GM21825 (cell line): ENCODE measurements around the gene KMT2A.
A peak's percentile ranks its signal among the peaks of the same experiment; 100 is the strongest.
"Not testable (repeated sequence)": the region's sequence is repeated elsewhere in the genome, so short reads cannot be mapped to it uniquely, and the experiment has no call there.

ENCODE experiments used
- ATAC-seq: cut with Tn5 transposase; IDR thresholded peaks from one replicate; pipeline ENCODE4 v1.9.1; 2021; ENCODE audit warnings: mild to moderate bottlenecking, moderate library complexity; ENCODE audit not compliant: unreplicated experiment

KMT2A gene

GRCh38 chr11:118531597-118532084 is 95.3 kb downstream of the KMT2A start:
- ATAC-seq = no peak

DNA sequence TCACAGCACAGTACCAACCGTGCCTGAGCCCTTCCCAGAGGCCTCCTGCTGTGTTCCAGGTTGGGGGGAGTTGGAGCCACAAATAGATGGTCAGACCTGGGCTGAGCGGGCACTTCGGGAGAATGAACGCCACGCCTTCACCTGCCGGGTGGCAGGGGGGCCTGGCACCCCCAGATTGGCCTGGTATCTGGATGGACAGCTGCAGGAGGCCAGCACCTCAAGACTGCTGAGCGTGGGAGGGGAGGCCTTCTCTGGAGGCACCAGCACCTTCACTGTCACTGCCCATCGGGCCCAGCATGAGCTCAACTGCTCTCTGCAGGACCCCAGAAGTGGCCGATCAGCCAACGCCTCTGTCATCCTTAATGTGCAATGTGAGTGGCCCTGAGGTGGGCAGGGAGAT is 95.8 kb downstream of the KMT2A start:
- no peak for ATAC-seq

DNA sequence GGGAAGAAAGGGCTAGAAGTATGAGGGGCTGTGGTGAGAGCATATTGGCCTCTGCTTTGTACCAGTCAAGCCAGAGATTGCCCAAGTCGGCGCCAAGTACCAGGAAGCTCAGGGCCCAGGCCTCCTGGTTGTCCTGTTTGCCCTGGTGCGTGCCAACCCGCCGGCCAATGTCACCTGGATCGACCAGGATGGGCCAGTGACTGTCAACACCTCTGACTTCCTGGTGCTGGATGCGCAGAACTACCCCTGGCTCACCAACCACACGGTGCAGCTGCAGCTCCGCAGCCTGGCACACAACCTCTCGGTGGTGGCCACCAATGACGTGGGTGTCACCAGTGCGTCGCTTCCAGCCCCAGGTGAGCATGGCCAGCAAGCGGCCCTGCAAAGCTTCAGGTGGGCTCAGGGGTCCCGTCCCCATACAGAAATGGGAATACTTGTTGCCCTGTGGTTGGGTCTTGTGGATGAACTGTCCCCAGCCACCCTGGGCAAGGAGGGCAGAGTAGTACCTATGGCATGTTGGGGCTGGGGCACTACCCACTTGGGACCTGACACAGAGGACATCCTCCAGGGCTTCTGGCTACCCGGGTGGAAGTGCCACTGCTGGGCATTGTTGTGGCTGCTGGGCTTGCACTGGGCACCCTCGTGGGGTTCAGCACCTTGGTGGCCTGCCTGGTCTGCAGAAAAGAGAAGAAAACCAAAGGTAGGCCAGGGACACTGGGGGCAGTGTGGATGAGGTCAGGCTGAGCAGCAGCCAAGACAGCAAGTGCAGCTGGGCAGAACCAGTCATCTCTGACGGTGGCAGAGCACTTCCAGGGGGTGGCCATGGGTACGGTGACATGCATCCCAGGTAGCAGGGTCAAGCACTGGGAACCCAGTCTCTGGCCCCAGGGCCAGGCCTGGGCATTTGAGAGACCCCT is 96.8 kb downstream of the KMT2A start:
- no peak for ATAC-seq

GRCh38 chr11:118533769-118534729 is 97.8 kb downstream of the KMT2A start:
- no peak for ATAC-seq

GRCh38 chr11:118535261-118535660 is 99.0 kb downstream of the KMT2A start:
- ATAC-seq = no peak

- no peak for ATAC-seq
Measured at GRCh38 chr11:118536726-118537125, 100.4 kb downstream of the KMT2A start.

GRCh38 chr11:118537409-118537980 is 101.2 kb downstream of the KMT2A start:
- ATAC-seq = no peak

DNA sequence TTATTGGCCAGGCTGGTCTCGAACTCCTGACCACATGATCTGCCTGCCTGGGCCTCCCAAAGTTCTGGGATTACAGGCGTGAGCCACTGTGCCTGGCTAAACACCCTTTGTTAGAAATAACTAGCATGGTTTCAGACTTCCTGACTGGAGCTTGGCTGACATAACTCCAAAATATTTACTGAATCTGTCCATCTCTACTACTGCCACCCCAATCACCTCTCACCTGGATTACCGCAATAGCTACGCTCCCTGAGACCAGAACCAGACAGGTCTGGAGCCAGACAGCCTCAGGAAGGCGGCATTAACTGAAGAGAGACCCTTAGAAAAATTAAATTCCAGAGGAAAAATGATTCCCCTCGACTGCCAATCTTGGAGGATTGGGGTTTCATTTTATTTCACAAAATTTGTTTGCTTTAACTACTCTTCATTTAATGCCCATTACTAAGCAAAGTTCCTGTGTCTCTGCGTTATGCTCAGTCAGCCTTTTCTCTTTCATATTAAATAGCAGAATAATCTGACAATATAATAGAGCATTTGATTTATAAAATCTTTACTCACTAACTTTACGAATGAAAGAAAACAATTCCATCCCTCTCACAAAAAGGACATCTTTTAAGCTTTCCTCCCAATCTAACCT is 107.8 kb downstream of the KMT2A start:
- ATAC-seq = no peak

- no peak for ATAC-seq
Measured at GRCh38 chr11:118544647-118545010, 108.3 kb downstream of the KMT2A start.

DNA sequence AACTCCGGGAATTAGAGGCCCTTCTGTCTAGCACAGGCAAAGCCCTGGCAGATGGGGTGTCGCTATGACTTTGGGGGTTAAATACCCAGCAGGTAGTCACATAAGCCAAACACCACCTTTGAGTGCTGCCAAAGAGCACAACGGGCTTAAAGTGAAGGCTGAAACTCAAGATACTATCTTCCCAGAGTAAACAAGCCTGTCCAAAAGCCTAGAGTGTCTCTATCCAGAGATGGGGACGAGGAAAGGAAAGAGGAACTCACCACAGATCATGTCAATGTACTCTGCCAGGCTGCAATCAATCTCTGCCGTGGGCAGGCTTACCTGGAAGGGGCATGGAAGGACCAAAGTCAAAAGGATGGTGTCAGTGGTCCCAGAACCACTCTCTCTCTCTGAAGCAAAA is 109.2 kb downstream of the KMT2A start:
- no peak for ATAC-seq

GRCh38 chr11:118547132-118547531 is 110.8 kb downstream of the KMT2A start:
- no peak for ATAC-seq

- ATAC-seq = no peak
Measured at GRCh38 chr11:118552341-118552740, 116.0 kb downstream of the KMT2A start.

GRCh38 chr11:118560806-118561205 is 124.5 kb downstream of the KMT2A start:
- ATAC-seq = no peak

DNA sequence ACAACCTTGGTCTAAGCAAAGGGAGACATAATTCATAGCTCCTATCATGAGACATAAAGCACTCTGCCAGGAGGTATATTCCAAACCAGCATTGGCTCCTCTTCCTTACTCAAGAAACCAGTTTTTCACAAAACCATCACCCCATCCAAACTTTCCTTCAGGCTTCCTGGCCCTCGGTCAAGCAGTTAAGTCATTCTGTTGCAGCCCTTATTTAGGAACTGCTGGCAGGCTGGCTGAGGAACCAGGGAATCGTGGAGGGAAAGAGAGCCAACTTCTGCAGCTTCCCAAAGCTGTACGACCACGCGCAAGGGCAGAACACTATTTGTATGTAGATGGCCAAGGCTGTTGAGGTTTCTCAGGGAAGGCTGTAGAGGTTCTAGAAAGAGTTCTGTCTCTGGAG is 128.8 kb downstream of the KMT2A start:
- ATAC-seq = no peak

GRCh38 chr11:118569670-118570069 is 133.4 kb downstream of the KMT2A start:
- ATAC-seq = no peak

DNA sequence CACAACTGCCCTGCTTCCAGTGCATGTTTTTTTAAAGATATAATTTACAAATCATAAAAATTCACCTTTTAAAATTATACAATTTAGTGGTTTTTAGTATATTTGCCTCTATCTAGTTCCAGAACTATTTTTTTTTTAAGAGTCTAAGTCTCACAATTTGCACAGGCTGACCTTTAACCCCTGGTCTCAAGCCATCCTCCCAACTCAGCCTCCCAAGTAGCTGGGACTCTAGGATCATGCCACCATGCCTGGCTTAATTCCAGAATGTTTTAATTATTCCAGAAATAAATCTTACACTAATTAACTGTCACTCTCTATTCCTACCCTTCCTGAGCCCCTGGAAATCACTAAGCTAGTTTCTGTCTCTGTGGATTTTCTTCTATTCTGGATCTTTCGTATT is 134.5 kb downstream of the KMT2A start:
- no peak for ATAC-seq

GRCh38 chr11:118571701-118572060 is 135.4 kb downstream of the KMT2A start:
- ATAC-seq = not testable (repeated sequence)

DNA sequence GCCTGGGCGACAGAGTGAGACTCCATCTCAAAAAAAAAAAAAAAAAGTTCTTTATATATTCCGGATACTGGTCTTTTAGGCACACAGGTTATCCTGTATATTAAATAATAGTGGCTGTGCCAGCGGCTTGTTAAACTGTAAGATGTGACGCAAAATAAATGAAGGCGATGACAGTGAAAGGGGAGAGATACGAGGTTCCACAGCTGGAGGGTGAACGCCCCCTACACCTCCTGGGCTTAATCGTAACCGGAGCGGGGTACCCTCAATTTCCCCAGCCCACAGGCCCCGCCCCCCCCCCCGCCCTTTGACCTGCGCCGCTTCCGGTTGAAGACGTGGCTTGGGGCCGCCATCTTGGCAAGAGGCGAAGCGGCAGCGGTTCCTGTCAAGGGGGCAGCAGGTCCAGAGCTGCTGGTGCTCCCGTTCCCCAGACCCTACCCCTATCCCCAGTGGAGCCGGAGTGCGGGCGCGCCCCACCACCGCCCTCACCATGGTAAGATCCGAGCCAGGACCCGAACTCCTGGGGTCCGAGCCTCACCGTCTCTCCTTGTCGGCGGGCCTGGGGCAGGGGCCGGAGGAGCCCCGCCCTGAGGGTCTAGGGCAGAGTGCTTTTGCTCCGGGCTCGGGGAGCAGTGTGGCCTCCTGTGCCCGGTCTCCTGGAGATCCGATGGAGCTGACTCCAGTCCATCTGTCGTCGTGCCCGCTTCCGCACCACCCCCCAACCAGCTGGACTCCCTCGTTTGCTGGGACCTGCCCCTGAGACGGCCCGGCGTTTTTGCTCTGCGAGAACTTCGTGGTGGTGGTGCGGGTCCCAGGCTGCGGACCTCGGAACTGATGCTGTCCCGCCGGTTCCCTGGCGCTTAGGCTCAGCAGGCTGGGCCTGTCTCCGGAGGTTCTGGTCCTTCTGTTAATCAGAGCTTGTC is 136.0 kb downstream of the KMT2A start, which contains the start of gene ARCN1:
TSS of gene ARCN1 (plus strand) at position 349 of the 920 bp plus-strand sequence. CDS start at position 488, 139 bp downstream.
- peak; percentile 76 for ATAC-seq

GRCh38 chr11:118572981-118573550 is 136.8 kb downstream of the KMT2A start:
- ATAC-seq = peak; percentile 21
